Loucy (cell line): ENCODE data around the gene SEC23IP.

Source experiments
- CTCF ChIP-seq: fragments of 200-600 bp; sonication (generic); conservative IDR thresholded peaks from 2 replicates; pipeline ENCODE4 v1.5.1; 2014; ENCODE audit warnings: mild to moderate bottlenecking, antibody characterized with exemption, low read length
- EZH2phosphoT487 ChIP-seq: fragments of 200-600 bp; IDR thresholded peaks from 2 replicates; pipeline ENCODE4 v1.6.1; 2018; ENCODE audit warnings: antibody characterized with exemption, mild to moderate bottlenecking, moderate library complexity, borderline replicate concordance

- TF ChIP-seq CTCF (no peak), EZH2phosphoT487 (no peak)
Observed at GRCh38 chr10:119903946-119904666, 11.6 kb downstream of the SEC23IP start.
